Mesothelial cell of epicardium (in vitro differentiated cells): ENCODE results near the gene CLDN20. TPM values are rescaled to one million over a fixed set of nuclear protein-coding genes. Genes with fewer than 3 reads are reported as not detected.
"Not testable (repeated sequence)": the region's sequence is repeated elsewhere in the genome, so short reads cannot be mapped to it uniquely, and the experiment has no call there.

ENCODE experiments used
- DNase-seq, 2 experiments: peaks; one replicate each; pipeline ENCODE4 v3.0.0; 2021; ENCODE audit warnings: low spot score in 2 of 2; ENCODE audit not compliant: unreplicated experiment in 2 of 2
- H3K27ac Mint-ChIP-seq: 2 replicates; pipeline ENCODE4 v1.8.0; 2021; ENCODE audit warnings: mixed read lengths
- H3K27me3 Mint-ChIP-seq: 2 replicates; pipeline ENCODE4 v1.8.0; 2021; ENCODE audit warnings: low read depth, mixed read lengths
- H3K36me3 Mint-ChIP-seq: 2 replicates; pipeline ENCODE4 v1.8.0; 2021; ENCODE audit warnings: mixed read lengths
- H3K4me1 Mint-ChIP-seq: 2 replicates; pipeline ENCODE4 v1.8.0; 2021; ENCODE audit warnings: mixed read lengths
- H3K4me3 Mint-ChIP-seq: 2 replicates; pipeline ENCODE4 v1.8.0; 2021; ENCODE audit warnings: mild to moderate bottlenecking, moderate library complexity, mixed read lengths
- H3K9me3 Mint-ChIP-seq: 2 replicates; pipeline ENCODE4 v1.8.0; 2021; ENCODE audit warnings: mixed read lengths
- total RNA-seq: library from RNA; stranded (reverse); gene quantifications from 3 replicates; pipeline ENCODE4 v1.2.1, GENCODE V29; 2021
- TF ChIP-seq, protein P1 (sequence below): fragments of 200-600 bp; sonication (generic); IDR thresholded peaks from one replicate; pipeline ENCODE4 v1.5.0; 2021; ENCODE audit warnings: antibody characterized with exemption; ENCODE audit not compliant: unreplicated experiment

Gene CLDN20, protein sequence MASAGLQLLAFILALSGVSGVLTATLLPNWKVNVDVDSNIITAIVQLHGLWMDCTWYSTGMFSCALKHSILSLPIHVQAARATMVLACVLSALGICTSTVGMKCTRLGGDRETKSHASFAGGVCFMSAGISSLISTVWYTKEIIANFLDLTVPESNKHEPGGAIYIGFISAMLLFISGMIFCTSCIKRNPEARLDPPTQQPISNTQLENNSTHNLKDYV
- total RNA-seq, result not detected in 3 replicates

DNA sequence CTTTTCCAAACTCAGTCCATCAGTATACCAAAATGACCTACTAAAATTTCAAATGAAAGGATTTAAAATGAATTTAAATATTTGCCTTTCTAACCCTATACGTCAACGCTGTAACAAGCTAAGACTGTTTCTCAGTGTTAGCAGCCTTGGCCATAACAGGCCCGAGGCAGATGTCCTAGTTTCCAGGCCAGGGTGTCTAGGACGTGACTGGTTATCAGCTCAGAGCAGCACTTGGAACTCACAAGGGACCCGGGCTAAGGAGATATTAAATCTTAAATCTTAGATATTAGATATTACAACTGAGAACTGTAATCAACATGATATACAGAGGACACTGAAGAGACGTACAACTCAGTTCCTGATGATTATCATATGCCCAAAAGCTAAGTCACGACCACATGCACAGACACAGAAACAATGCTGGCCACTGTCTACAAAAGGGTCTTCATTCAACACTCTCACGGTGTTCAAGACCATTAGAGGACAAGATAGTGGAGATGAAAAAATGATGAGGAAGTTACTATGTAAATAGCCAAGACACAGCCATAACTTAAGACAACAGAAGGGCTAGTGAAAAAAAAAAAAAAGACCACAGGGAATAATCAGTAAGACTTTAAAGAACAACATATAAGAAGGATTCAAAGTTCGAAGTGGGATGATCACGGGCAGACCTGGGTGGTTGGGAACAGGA lies at the start of gene CLDN20:
TSS of gene CLDN20 (plus strand) at position 641 of the 691 bp plus-strand sequence. CDS start 11,707 bp downstream, outside the sequence.
- Mint-ChIP-seq H3K27me3 (no peaks in the 10 kb centered on the region), H3K9me3 (no peaks in the 10 kb centered on the region), H3K4me3 (no peak within 1 kb of the TSS), H3K4me1 (peaks cover 13% of the 10 kb centered on the region), H3K27ac (no peak within 1 kb of the TSS), H3K36me3 (peaks cover 12% of the 10 kb centered on the region)
- TF ChIP-seq, protein P1, sequence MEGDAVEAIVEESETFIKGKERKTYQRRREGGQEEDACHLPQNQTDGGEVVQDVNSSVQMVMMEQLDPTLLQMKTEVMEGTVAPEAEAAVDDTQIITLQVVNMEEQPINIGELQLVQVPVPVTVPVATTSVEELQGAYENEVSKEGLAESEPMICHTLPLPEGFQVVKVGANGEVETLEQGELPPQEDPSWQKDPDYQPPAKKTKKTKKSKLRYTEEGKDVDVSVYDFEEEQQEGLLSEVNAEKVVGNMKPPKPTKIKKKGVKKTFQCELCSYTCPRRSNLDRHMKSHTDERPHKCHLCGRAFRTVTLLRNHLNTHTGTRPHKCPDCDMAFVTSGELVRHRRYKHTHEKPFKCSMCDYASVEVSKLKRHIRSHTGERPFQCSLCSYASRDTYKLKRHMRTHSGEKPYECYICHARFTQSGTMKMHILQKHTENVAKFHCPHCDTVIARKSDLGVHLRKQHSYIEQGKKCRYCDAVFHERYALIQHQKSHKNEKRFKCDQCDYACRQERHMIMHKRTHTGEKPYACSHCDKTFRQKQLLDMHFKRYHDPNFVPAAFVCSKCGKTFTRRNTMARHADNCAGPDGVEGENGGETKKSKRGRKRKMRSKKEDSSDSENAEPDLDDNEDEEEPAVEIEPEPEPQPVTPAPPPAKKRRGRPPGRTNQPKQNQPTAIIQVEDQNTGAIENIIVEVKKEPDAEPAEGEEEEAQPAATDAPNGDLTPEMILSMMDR, result no peak
- no peak for DNase-seq

DNA sequence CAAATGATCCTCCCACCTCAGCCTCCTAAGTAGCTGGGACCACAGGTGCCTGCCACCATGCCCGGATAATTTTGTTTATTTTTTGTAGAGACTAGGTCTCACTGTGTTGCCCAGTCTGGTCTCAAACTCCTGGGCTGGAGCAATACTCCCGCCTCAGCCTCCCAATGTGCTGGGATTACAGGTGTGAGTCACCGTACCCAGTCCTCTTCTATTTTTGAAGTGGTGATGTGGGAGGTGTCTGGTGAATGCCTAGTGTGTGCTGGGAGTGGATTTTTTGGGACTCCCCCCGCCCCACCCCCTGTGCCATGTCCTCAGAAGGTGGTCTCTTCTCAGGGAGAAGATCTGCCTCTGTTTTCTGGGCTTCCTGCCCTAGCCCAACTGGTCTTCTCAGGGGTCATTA lies 47.9 kb upstream of the CLDN20 start:
- TF ChIP-seq, protein P1, result no peak
- Mint-ChIP-seq H3K9me3 (peaks cover 6% of the 10 kb centered on the region), H3K4me1 (peaks cover 9% of the 10 kb centered on the region), H3K4me3 (no peak overlapping the region), H3K27me3 (no peaks in the 10 kb centered on the region), H3K27ac (no peak overlapping the region), H3K36me3 (peaks cover 10% of the 10 kb centered on the region)
- no peak for DNase-seq

DNA sequence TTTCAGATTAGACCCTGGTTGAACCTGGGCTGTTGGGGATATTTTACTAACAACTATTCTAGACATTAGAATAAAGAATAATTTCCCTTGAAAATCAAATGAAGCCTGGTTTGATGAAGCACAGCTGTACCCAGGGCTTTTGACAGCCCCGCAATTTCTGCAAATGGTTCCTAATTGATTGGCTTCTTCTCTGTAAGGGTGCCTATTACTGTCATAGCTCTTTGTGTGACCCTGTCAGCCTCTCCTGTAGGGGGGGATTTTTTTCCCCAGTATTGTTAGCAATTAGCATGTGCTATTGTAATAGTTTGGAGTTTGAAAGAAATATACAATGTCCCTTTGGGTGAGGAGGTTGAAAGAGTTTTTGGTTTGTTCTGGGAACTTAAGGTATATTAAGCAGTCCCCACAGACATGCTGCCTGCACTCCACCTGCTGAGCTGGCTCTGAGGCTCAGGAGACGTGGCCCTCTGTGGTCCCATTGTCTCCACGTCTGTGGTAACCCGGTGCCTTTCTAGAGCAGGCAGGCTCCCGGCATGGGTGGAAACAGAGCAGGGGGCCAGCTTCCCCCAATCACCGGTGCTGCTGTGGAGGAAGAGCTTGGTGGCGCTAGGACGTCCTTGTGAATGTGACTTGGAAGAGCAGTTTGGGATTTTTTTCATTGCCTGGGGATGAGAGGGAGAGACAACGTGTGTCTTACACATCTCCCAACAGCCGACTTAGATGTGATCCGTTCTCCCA lies 47.3 kb upstream of the CLDN20 start:
- Mint-ChIP-seq H3K27me3 (no peaks in the 10 kb centered on the region), H3K4me1 (peaks cover 9% of the 10 kb centered on the region), H3K36me3 (peaks cover 8% of the 10 kb centered on the region), H3K4me3 (no peak overlapping the region), H3K27ac (peak overlapping the region; percentile 11), H3K9me3 (peaks cover 6% of the 10 kb centered on the region)
- TF ChIP-seq, protein P1, result no peak
- no peak for DNase-seq

DNA sequence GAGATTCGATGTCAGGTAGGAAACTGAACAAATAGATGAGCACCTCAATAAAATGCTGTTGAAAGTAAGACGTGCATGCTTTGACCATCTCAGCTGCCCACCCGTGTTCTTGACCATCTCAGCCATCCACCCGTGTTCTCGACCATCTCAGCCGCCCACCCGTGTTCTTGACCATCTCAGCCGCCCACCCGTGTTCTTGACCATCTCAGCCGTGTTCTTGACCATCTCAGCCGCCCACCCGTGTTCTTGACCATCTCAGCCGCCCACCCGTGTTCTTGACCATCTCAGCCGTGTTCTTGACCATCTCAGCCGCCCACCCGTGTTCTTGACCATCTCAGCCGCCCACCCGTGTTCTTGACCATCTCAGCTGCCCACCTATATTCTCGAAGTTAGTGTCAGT lies 45.1 kb upstream of the CLDN20 start:
- H3K27me3 Mint-ChIP-seq, H3K4me1 Mint-ChIP-seq, DNase-seq, H3K27ac Mint-ChIP-seq, H3K36me3 Mint-ChIP-seq, H3K9me3 Mint-ChIP-seq, H3K4me3 Mint-ChIP-seq: not testable (repeated sequence)

DNA sequence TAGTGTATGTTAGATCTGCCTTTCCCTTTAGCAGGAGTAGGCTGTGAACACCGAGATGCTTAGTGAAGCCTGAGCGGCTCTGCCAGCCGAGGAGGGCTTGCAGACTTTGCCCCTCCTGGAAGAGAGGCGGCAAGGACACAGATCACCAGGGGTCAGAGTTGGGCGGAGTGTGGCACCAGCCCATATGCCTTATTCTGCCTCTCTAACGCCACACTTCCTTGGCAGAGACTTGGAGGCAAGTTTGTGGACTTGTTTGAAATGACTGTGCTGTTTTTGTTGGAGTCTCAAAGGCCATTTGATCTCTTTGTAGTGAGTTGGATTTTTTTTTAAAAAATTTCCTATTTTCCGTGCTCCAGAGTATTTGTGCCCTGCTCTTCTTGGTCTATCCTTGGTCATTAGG lies 44.5 kb upstream of the CLDN20 start:
- Mint-ChIP-seq H3K36me3 (peaks cover 2% of the 10 kb centered on the region), H3K27me3 (no peaks in the 10 kb centered on the region), H3K4me1 (peaks cover 15% of the 10 kb centered on the region), H3K4me3 (no peak overlapping the region), H3K9me3 (no peaks in the 10 kb centered on the region), H3K27ac (no peak overlapping the region)
- no peak for DNase-seq
- TF ChIP-seq, protein P1, result no peak

DNA sequence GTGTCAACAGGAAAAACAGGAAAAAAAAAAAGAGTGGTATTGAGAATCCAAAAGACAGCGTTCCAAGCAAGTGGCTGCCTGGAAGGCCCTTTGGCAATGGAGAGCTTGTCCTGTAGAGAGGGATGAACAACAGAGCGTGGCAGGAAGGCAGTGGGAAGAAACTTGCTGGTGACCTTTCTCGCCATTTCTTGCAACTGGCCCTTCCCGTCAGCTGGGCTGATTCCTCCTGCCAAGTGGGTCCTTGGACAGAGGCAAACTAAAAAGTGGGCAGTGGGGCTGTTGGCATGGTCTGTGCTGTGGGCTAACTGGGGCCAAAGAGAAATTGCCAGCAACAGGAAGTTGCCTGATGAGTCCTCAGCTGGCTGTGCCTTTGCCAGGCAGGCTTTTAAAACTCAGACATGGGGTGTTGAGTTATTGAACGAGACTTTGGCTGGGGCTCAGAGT lies 43.9 kb upstream of the CLDN20 start:
- H3K4me3 Mint-ChIP-seq, result no peak overlapping the region
- DNase-seq, result no peak
- H3K27me3 Mint-ChIP-seq, result no peaks in the 10 kb centered on the region
- peaks cover 2% of the 10 kb centered on the region for H3K36me3 Mint-ChIP-seq
- no peaks in the 10 kb centered on the region for H3K9me3 Mint-ChIP-seq
- TF ChIP-seq, protein P1, result no peak
- no peak overlapping the region for H3K27ac Mint-ChIP-seq
- peaks cover 16% of the 10 kb centered on the region for H3K4me1 Mint-ChIP-seq
